Liver (tissue), 3 donors: ENCODE results near the gene VIPR2.

Source experiments
- SP1 ChIP-seq: IDR thresholded peaks from 2 replicates; pipeline ENCODE4 v1.6.1; 2018; ENCODE audit warnings: antibody characterized with exemption, mild to moderate bottlenecking
- TF ChIP-seq, protein P1 (sequence below): fragments of 150-350 bp; IDR thresholded peaks from 2 replicates; pipeline ENCODE4 v1.5.1; 2017; ENCODE audit warnings: improper control_type of control experiment, low read depth, low read length; ENCODE audit not compliant: missing input control
- TF ChIP-seq, protein P2 (sequence below): IDR thresholded peaks from 2 replicates; pipeline ENCODE4 v1.6.1; 2016; ENCODE audit warnings: antibody characterized with exemption
- donor health status: healthy.
- donor health status: healthy.

DNA sequence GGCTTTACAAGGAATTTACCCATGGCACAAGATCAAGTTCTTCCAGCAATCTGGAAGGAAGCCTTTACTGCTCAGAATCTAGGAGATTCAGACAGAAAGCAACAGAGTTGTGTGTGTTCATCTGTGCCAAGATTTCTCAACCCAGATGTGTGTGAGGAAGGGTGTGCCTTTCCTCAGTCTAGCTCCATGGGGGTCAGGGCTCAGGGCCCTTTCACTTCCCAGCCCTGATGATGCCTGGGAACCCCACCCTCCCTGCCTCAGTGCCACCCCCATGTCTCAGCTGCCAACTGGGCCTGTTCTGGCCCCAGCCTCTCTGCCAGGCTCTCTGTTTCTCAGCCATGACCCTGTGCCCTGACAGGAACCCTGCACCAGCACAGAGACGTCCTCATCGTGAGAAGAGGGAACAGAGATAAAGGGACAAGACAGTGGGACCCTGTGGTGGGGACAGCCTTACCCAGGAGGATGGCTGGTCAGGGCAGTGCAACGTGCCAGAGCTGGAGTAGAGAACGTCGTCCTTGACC, 102.0 kb downstream of the VIPR2 start:
- TF ChIP-seq, protein P1, sequence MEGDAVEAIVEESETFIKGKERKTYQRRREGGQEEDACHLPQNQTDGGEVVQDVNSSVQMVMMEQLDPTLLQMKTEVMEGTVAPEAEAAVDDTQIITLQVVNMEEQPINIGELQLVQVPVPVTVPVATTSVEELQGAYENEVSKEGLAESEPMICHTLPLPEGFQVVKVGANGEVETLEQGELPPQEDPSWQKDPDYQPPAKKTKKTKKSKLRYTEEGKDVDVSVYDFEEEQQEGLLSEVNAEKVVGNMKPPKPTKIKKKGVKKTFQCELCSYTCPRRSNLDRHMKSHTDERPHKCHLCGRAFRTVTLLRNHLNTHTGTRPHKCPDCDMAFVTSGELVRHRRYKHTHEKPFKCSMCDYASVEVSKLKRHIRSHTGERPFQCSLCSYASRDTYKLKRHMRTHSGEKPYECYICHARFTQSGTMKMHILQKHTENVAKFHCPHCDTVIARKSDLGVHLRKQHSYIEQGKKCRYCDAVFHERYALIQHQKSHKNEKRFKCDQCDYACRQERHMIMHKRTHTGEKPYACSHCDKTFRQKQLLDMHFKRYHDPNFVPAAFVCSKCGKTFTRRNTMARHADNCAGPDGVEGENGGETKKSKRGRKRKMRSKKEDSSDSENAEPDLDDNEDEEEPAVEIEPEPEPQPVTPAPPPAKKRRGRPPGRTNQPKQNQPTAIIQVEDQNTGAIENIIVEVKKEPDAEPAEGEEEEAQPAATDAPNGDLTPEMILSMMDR, result no peak
- no peak for TF ChIP-seq SP1
- TF ChIP-seq, protein P2, sequence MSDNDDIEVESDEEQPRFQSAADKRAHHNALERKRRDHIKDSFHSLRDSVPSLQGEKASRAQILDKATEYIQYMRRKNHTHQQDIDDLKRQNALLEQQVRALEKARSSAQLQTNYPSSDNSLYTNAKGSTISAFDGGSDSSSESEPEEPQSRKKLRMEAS, result no peak
